HG03558 (cell line): ENCODE data around the gene UROC1.

Source experiments
- ATAC-seq: cut with Tn5 transposase; IDR thresholded peaks from one replicate; pipeline ENCODE4 v1.9.1; 2021; ENCODE audit warnings: moderate number of reproducible peaks; ENCODE audit not compliant: unreplicated experiment; ENCODE audit errors: extremely low read depth

The UROC1 gene

DNA sequence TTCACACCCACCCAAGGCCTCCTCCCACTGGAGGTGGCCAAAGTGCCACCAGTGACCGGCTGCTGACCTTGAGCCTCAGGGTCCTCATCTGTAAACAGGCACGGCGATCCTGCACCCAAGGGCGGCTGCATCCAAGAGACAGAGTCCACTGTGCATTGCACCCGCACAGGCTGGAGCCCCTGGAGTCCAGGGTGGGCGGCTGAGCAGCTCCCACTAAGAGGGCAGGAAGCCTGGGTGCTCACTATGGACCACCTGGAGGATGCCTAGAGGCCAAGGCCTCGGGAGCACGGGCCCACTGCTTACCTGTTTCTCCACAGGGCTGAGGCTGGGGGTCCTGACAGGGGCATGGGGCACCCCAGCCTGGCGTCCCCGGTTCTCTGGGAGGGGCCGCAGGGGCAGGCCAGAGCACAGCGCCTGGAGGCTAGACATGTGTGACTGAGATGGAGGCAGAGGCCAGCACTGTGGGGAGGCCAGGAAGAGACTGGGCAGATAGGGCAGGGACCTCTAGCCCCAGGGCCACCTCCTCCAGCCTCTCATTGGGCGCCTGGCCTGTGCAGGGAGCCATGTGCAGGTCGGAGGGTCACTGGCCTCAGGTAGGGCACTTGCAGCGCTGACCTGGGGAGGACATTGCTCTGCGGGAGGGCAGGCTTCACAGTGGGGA, at the start of gene UROC1:
Gene UROC1 (minus strand): TSS at position 483 of the 661 bp plus-strand sequence. CDS start 54 bp downstream, at position 429.
- ATAC-seq: no peak

DNA sequence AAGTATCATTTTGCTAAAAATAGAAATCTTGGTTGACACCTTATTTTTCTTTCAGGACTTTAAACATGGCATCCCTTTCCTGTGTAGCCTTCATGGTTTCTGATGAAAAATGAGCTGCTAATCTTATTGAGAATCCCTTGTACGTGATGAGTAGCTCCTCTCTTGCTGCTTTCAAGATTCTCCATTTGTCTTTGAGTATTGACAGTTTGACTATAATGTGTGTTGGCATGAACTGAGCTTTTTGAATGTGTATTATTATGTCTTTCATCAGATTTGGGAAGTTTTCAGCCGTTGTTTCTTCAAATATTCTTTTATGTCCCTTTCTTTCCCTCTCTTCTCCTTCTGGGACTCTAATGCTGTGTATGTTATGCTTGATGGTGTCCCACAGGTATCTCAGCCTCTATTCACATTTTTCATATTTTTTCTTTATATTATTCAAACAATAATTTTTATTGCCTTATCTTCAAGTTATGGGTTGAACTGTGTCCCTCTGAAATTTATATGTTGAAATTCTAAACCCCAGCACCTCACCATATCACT, 45.2 kb upstream of the UROC1 start:
- no peak for ATAC-seq

- no peak for ATAC-seq
Measured at GRCh38 chr3:126558336-126559071, 40.9 kb upstream of the UROC1 start, which contains the start of gene C3orf22. C3orf22 (minus strand) TSS chr3:126558932; CDS start chr3:126553390, 5,542 bp downstream.

DNA sequence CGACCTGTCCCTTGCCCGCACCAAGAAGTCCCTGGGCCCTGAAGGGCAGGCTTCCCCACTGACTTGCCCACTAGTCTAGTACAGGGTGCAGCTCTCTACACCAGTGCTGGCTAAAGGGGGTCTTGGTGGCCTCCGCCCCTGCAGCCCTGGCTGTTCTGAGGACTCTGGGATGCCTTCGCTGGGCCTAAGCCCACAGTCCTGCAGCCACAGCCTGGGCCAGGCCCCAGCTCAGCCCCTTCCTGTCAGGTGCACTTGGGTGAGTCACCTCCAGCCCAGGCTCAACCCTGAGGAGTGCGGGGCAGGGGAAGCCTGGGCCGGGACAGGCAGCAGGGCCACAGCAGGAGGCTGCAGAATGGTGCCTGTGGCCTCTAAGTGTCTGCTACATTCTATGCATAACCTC, 40.2 kb upstream of the UROC1 start:
- ATAC-seq: no peak

DNA sequence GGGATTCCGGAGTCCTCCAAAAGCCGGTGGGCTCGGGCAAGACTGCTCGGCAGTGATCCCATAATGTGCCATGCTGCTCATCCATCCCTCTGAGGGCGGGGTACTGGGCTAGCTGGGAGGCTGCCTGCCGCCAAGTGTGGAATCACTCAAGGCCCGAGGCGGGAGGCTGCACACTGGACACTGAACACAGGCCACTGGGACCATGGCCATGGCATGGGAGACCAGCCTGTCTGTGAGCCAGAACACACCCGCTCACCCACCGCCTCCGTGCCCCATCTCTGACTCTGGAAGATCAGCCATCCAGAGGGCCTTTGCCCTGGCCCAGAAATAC, 39.8 kb upstream of the UROC1 start:
- ATAC-seq: no peak

DNA sequence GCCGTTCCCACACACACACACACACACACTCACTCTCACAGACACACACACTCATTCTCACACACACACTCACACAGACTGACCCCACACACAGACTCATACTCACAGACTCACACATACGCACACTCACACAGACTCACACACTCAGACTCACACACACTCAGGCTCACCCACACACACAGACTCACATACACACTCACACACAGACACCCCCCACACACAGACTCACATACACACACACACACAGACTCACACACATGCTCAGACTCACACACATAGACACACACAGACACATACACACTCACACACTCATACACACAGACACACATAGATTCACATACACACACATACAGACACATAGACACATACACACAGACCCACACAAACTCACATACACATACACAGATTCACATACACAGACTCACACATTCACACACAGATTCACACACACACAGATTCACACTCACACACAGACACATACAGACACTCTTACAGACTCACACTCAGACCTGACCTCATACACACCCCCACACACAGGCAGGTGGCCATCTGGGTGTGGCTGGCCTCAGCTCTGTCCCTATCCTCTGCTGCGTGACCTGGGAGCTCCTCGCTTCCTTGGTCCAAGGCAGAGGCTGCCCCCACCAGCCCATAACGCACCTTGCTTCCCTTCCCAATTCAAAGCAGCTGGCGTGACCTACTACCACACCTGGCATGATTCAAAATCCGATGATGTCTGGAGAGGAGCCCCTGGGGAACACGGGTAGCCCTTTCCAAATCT, 39.3 kb upstream of the UROC1 start:
- ATAC-seq: no peak

DNA sequence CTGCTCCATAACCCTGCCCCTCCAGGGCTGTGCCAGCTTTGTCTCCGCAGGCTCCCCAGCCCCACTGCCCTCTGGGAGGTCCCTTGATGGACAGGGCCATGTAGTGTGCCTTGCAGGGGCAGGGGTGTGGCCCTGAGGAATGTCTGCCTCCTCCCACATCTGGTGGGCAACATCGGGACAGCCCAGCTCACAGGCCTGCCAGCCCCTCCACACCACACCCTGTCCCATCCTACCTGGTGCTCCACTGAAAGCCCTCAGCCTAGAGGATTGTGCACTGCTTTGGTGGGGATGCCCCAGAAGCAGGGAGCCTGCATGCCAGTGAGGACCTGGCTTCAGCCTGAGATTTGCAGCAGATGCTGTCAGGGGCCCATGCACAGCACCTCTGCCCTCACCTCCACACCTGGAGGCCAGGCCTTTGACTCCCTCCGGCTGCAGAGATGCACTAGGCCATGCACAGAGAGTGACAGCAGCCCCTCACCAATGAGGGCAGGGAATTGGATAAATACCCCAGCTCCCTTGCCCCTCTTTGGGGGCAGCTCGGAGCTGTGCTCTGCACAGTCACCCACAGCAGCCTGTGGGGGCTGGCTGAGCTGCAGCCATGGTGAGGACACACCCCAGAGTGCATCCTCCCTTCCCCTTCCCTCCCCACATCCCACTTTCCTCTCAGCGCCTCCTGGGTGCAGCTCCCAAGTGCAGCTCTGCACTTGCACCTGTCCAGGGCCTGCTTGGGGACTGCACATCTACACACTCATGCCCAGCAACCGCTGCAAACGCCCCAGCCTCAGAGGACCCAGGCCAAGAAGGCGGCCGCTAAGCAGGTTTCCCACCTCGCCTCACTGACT, 38.4 kb upstream of the UROC1 start:
- no peak for ATAC-seq

DNA sequence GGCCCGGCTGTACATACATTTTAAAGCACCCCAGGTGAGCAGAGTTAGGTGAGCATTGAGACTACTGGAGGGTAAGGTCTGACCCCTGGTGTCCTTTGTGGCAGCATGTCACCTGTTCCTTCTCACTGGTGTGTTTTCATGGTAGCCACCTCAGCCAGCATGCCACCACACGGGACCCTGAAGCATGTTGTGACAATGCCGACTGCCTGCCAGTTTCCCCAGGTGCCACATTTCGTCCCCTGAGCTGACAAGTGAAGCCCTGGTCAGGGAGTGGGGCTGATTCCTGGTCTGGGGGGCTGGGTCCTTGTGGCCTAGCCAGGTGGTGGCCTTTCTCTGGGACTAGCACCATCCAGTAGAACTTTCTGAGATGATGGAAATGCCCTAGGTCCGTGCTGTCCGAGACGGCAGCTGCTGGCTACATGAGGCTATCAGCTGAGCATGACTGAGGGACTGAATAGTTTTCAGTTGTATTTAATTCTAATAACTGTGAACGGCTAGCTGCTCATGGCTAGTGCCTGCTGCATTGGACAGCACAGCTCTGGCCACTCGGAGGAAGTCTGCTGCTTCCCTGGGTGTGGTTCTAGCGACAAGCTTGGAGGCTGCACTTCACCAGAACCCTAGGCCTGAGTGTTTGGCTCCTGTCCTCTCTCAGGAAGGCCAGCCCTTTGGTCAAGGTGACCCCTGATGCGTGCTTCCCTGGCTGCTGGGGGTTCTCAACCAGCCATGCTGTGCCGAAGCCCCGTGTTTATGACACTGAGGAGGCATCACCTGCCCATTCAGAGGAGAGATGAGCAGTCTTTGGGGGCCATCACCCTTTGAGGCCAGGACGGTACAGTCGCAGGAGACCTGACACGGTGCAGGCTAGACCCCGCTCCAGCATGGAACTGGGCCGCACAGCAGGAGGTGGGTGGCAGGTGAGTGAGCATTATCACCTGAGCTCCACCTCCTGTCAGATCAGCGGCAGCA, 37.3 kb upstream of the UROC1 start:
- ATAC-seq: no peak

- no peak for ATAC-seq
Measured at GRCh38 chr3:126553284-126554084, 35.9 kb upstream of the UROC1 start.

DNA sequence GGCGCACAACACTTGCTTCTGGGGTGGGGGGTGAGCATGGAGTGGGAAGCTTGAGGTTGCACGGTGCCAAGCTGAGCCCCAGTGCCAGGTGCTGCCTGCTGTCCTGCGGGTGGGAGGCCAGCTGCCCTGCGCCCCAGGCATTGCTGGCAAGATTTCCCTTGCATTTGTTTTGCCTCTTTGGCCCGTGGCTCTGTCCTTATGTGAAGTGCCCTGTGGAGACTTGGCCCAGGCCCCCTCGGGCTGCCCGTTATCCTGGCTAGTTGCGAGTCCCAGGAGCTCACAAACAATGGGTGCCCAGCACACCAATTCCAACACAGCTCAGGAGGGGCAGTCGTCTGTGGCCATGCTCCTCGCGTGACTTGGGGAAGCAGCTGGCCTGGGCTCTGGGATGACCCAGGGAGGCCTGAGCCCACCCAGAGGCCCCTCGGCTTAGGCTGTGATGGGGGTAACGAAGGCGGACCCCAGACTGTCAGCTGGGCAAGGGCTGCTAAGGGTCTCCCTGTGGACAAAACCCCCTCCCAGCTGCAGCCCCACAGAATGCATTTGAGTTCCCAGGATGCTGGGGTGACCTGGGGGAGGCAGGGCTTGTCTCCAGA, 35.2 kb upstream of the UROC1 start:
- ATAC-seq: no peak

- no peak for ATAC-seq
Measured at GRCh38 chr3:126551839-126552687, 34.5 kb upstream of the UROC1 start.

GRCh38 chr3:126551121-126551838, 33.7 kb upstream of the UROC1 start:
- no peak for ATAC-seq

- ATAC-seq: no peak
Measured at GRCh38 chr3:126550488-126551051, 33.0 kb upstream of the UROC1 start.

DNA sequence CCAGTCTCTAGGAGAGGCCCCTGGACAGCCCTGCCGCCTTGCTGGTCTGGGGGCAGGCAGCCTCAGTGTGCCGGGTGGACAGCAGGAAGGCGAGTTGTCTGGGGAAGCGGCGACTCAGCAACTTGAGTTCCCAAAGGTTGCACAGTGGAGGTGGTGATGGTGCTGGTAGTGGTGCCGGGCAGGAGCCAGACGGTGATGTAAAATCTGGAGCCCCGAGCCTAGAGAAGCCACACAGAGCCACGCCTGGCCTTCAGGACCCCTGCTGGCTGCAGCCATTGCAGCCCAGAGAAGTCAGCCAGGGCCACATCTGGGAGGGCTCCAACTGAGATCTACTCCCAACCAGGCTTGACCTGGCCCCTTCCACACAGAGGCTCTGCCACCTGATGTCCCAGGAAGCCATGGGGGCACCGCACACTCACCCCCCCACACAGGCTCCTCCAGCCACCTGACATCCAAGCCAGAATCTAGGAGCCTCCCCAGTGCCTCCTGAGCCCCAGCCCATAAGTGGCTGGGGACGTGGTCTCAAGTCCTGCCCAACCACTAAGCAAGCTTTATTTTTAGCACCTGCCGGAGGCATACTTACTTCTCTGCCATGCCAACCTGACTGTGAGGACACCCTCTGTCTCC, 32.4 kb upstream of the UROC1 start:
- no peak for ATAC-seq
